HCT116 (cell line): ENCODE data around the gene NOX4. TPM values are rescaled to one million over a fixed set of nuclear protein-coding genes. Genes with fewer than 3 reads are reported as not detected.

Experiments
- ATAC-seq: fragments of 200-7000 bp; cut with Tn5 transposase; 2 replicates; pipeline ENCODE4 v1.9.1; 2020; ENCODE audit warnings: mild to moderate bottlenecking, moderate library complexity
- BruUV-seq: library from RNA; stranded (reverse); fragments of 400-500 nt; replicated peaks from 2 replicates; lab custom pipeline; 2021; lab: Mats Ljungman, UMichigan
- CTCF ChIA-PET: fragments of 300-600 bp; sonication (Branson Sonifier 250); formaldehyde crosslinking; loops from one replicate; lab custom pipeline; 2021; ENCODE audit warnings: antibody characterized with exemption; lab: Charles Lee
- POLR2A ChIA-PET: fragments of 300-600, 350-600 bp; sonication (Branson Sonifier 250); formaldehyde crosslinking; loops from one replicate; lab custom pipeline; 2021; ENCODE audit warnings: antibody characterized with exemption; lab: Charles Lee
- RAD21 ChIA-PET, 2 experiments: fragments of 300-600 bp; sonication (Branson Sonifier 250); formaldehyde crosslinking; loops; one replicate each; lab custom pipeline; 2023; ENCODE audit warnings: low total read pairs in 2 of 2; ENCODE audit not compliant: uncharacterized antibody in 2 of 2, unreplicated experiment in 2 of 2, low non-redundant PET in 1 of 2; lab: Charles Lee
- DNase-seq: peaks from one replicate; pipeline ENCODE4 v3.0.0-alpha.2; 2010; ENCODE audit warnings: low read depth, low spot score
- H2AFZ ChIP-seq: fragments of 200-600 bp; shearing (Covaris generic), sonication (generic); 2 replicates; pipeline ENCODE4 v1.6.1; 2017; ENCODE audit warnings: low read depth, mixed run types, mixed read lengths, antibody characterized with exemption, low read length; ENCODE audit not compliant: poor library complexity, severe bottlenecking
- H3K27ac ChIP-seq: 2 replicates; pipeline ENCODE4 v1.5.1; 2012; ENCODE audit warnings: low read depth, low read length
- H3K27me3 ChIP-seq: fragments of 200-600 bp; sonication (generic); 2 replicates; pipeline ENCODE4 v1.6.1; 2016; ENCODE audit warnings: mixed run types, low read length, mixed read lengths; ENCODE audit not compliant: insufficient read depth
- H3K36me3 ChIP-seq, 2 experiments: fragments of 200-500 bp in 1 of 2; fragments of 200-600 bp in 1 of 2; sonication (Bioruptor generic) in 1 of 2; sonication (generic) in 1 of 2; 2 replicates each; pipeline versions ENCODE4 v1.5.1 to v1.6.1; 2014 to 2016; ENCODE audit warnings: low read length in 2 of 2, inconsistent platforms in 1 of 2, mixed read lengths in 1 of 2, mixed run types in 1 of 2; ENCODE audit not compliant: insufficient read depth in 2 of 2, control insufficient read depth in 1 of 2
- H3K4me1 ChIP-seq, 2 experiments: fragments of 200-600 bp in 1 of 2; sonication (generic) in 1 of 2; 2 replicates each; pipeline versions ENCODE4 v1.5.1 to v1.6.1; 2012 to 2017; ENCODE audit warnings: low read length in 2 of 2, inconsistent platforms in 1 of 2, mild to moderate bottlenecking in 1 of 2, mixed read lengths in 1 of 2, mixed run types in 1 of 2, moderate library complexity in 1 of 2; ENCODE audit not compliant: insufficient read depth in 2 of 2, control insufficient read depth in 1 of 2
- H3K4me2 ChIP-seq: fragments of 200-600 bp; sonication (generic); 2 replicates; pipeline ENCODE4 v1.6.1; 2017; ENCODE audit warnings: mixed run types, low read length, mixed read lengths
- H3K4me3 ChIP-seq, 2 experiments: fragments of 200-600 bp in 1 of 2; sonication (generic) in 1 of 2; replicated peaks in 1 of 2; 2 replicates each; pipeline ENCODE4 v1.5.1; 2011 to 2016; ENCODE audit warnings: low read length in 2 of 2, control low read depth in 1 of 2, low read depth in 1 of 2, mild to moderate bottlenecking in 1 of 2, mixed read lengths in 1 of 2, mixed run types in 1 of 2
- H3K79me2 ChIP-seq: fragments of 200-600 bp; sonication (generic); 2 replicates; pipeline ENCODE4 v1.6.1; 2017; ENCODE audit warnings: mild to moderate bottlenecking, mixed run types, low read length, moderate library complexity, mixed read lengths; ENCODE audit not compliant: insufficient read depth
- H3K9ac ChIP-seq: fragments of 200-600 bp; sonication (generic); 2 replicates; pipeline ENCODE4 v1.6.1; 2016; ENCODE audit warnings: low read length, mixed read lengths
- H3K9me2 ChIP-seq: fragments of 200-600 bp; sonication (generic), shearing (Covaris generic); 2 replicates; pipeline ENCODE4 v1.6.1; 2017; ENCODE audit warnings: mixed run types, mild to moderate bottlenecking, moderate library complexity; ENCODE audit not compliant: insufficient read depth
- H3K9me3 ChIP-seq, 2 experiments: fragments of 200-500 bp in 1 of 2; fragments of 200-600 bp in 1 of 2; sonication (Bioruptor generic) in 1 of 2; sonication (generic) in 1 of 2; 2 replicates each; pipeline ENCODE4 v1.6.1; 2014 to 2017; ENCODE audit warnings: low read length in 2 of 2, mixed read lengths in 2 of 2, inconsistent platforms in 1 of 2, low read depth in 1 of 2, mild to moderate bottlenecking in 1 of 2, mixed run types in 1 of 2, moderate library complexity in 1 of 2; ENCODE audit not compliant: control insufficient read depth in 1 of 2, insufficient read depth in 1 of 2
- H4K20me1 ChIP-seq: fragments of 200-600 bp; sonication (generic), shearing (Covaris generic); 2 replicates; pipeline ENCODE4 v1.6.1; 2017; ENCODE audit warnings: mixed run types, mild to moderate bottlenecking, moderate library complexity; ENCODE audit not compliant: insufficient read depth
- CBX3 ChIP-seq: IDR thresholded peaks from 2 replicates; pipeline ENCODE4 v1.6.1; 2012; ENCODE audit warnings: low read depth
- CEBPB ChIP-seq: IDR thresholded peaks from 2 replicates; pipeline ENCODE4 v1.6.1; 2012; ENCODE audit warnings: low read depth
- EGR1 ChIP-seq: IDR thresholded peaks from 2 replicates; pipeline ENCODE4 v1.6.1; 2012; ENCODE audit warnings: low read depth
- EZH2 ChIP-seq: fragments of 200-600 bp; sonication (generic); IDR thresholded peaks from 2 replicates; pipeline ENCODE4 v1.6.1; 2017; ENCODE audit warnings: antibody characterized with exemption, mixed run types
- EZH2phosphoT487 ChIP-seq: fragments of 200-600 bp; IDR thresholded peaks from 2 replicates; pipeline ENCODE4 v1.6.1; 2018; ENCODE audit warnings: antibody characterized with exemption, borderline replicate concordance
- FOSL1 ChIP-seq: IDR thresholded peaks from 2 replicates; pipeline ENCODE4 v1.6.1; 2012; ENCODE audit warnings: low read depth
- JUND ChIP-seq: IDR thresholded peaks from 2 replicates; pipeline ENCODE4 v1.6.1; 2012
- POLR2A ChIP-seq: IDR thresholded peaks from 2 replicates; pipeline ENCODE4 v1.7.0; 2011; ENCODE audit warnings: borderline replicate concordance; ENCODE audit not compliant: insufficient read depth, insufficient read length; ENCODE audit errors: extremely low read depth
- RAD21 ChIP-seq: IDR thresholded peaks from 2 replicates; pipeline ENCODE4 v1.6.1; 2012; ENCODE audit warnings: low read depth, mild to moderate bottlenecking
- SRF ChIP-seq: IDR thresholded peaks from 2 replicates; pipeline ENCODE4 v1.6.1; 2012; ENCODE audit warnings: low read depth
- YY1 ChIP-seq: IDR thresholded peaks from 2 replicates; pipeline ENCODE4 v1.6.1; 2011; ENCODE audit warnings: low read length, low read depth, moderate library complexity, mild to moderate bottlenecking; ENCODE audit not compliant: insufficient replicate concordance; ENCODE audit errors: extremely low read depth
- ZNF274 ChIP-seq: fragments of 200-500 bp; sonication (Bioruptor generic); IDR thresholded peaks from 2 replicates; pipeline ENCODE4 v1.6.1; 2014; ENCODE audit warnings: mild to moderate bottlenecking, low read depth, low read length, inconsistent platforms
- intact Hi-C: fragments of 100-400 bp; cut with micrococcal nuclease; formaldehyde crosslinking; loops from 2 replicates; pipeline ENCODE4 v1.10.0; 2022
- total RNA-seq: library from RNA; stranded (reverse); gene quantifications from one replicate; pipeline ENCODE4 v1.2.1, GENCODE V29; 2021; ENCODE audit not compliant: unreplicated experiment
- TF ChIP-seq, protein P1 (sequence below), 3 experiments: fragments of 200-600 bp in 1 of 3; sonication (generic) in 1 of 3; IDR thresholded peaks in 2 of 3; conservative IDR thresholded peaks in 1 of 3; 2 replicates each; pipeline ENCODE4 v1.5.1; 2012 to 2017; ENCODE audit warnings: low read depth in 2 of 3, low read length in 2 of 3, antibody characterized with exemption in 1 of 3, borderline replicate concordance in 1 of 3, control low read depth in 1 of 3, mild to moderate bottlenecking in 1 of 3, mixed read lengths in 1 of 3, mixed run types in 1 of 3, moderate library complexity in 1 of 3; ENCODE audit not compliant: insufficient read depth in 1 of 3
- TF ChIP-seq, protein P2 (sequence below): IDR thresholded peaks from 2 replicates; pipeline ENCODE4 v1.6.1; 2012
- TF ChIP-seq, protein P3 (sequence below): IDR thresholded peaks from 2 replicates; pipeline ENCODE4 v1.6.1; 2012; ENCODE audit warnings: low read depth
- TF ChIP-seq, protein P4 (sequence below): IDR thresholded peaks from 2 replicates; pipeline ENCODE4 v1.6.1; 2011; ENCODE audit warnings: mild to moderate bottlenecking, low read length, moderate library complexity; ENCODE audit not compliant: insufficient replicate concordance; ENCODE audit errors: extremely low read depth

NOX4 gene
- total RNA-seq, 1 experiment from 2014 or later = not detected

DNA sequence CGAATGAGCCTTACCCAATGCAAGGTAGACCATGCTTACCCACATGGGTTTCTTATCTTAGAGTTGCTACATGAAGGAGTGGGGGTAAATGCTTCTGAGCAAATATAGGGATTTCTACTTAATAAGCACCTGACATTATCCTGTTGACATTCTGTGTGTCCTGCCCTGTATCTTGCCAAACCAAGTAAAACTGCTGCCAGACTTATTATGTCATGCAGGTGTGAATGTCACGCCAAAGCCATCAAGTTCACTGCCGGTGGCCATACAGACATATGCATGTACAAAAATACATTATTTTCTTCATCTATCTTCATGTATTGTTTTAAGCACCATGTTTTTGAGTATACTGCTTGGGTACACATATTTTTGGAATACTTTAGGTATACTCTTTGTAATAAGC is 70.2 kb downstream of the NOX4 start:
- intact Hi-C loops = no loop called here
- ATAC-seq = no peak

More for the DNA sequence above, 70.2 kb downstream of the NOX4 start:
- no peaks in the 10 kb centered on the region for H3K36me3 ChIP-seq
- H3K79me2 ChIP-seq = no peaks in the 10 kb centered on the region
- H3K4me3 ChIP-seq = no peak overlapping the region
- no TSS peak for BruUV-seq
- no peaks in the 10 kb centered on the region for H3K4me1 ChIP-seq
- CTCF ChIA-PET = no interaction called here
- H4K20me1 ChIP-seq = no peaks in the 10 kb centered on the region
- no peak overlapping the region for H3K4me2 ChIP-seq
- H2AFZ ChIP-seq = no peak overlapping the region
- RAD21 ChIA-PET = no interaction called here
- no peaks in the 10 kb centered on the region for H3K9me3 ChIP-seq
- H3K9ac ChIP-seq = no peak overlapping the region
- 0 out of 2 replicates have a peak, but pooled peaks cover 5% of the 10 kb centered on the region for H3K27me3 ChIP-seq
- no peak for TF ChIP-seq FOSL1
- TF ChIP-seq POLR2A = no peak
- TF ChIP-seq YY1 = no peak
- TF ChIP-seq RAD21 = no peak
- no peak for TF ChIP-seq EZH2
- no peak for TF ChIP-seq ZNF274
- TF ChIP-seq, protein P1, sequence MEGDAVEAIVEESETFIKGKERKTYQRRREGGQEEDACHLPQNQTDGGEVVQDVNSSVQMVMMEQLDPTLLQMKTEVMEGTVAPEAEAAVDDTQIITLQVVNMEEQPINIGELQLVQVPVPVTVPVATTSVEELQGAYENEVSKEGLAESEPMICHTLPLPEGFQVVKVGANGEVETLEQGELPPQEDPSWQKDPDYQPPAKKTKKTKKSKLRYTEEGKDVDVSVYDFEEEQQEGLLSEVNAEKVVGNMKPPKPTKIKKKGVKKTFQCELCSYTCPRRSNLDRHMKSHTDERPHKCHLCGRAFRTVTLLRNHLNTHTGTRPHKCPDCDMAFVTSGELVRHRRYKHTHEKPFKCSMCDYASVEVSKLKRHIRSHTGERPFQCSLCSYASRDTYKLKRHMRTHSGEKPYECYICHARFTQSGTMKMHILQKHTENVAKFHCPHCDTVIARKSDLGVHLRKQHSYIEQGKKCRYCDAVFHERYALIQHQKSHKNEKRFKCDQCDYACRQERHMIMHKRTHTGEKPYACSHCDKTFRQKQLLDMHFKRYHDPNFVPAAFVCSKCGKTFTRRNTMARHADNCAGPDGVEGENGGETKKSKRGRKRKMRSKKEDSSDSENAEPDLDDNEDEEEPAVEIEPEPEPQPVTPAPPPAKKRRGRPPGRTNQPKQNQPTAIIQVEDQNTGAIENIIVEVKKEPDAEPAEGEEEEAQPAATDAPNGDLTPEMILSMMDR (IDR thresholded peaks at IDR 0.05 in 2 of 3, conservative IDR thresholded peaks at IDR 0.05 in 1 of 3; ENCODE audit: borderline replicate concordance in 1 of 3, insufficient read depth in 1 of 3, low read depth in 2 of 3, low read length in 2 of 3) = no peak
- TF ChIP-seq SRF = no peak
- no peak for TF ChIP-seq CEBPB
- TF ChIP-seq EGR1 = no peak
- TF ChIP-seq CBX3 = no peak
- TF ChIP-seq JUND = no peak
- TF ChIP-seq, protein P2, sequence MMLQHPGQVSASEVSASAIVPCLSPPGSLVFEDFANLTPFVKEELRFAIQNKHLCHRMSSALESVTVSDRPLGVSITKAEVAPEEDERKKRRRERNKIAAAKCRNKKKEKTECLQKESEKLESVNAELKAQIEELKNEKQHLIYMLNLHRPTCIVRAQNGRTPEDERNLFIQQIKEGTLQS = no peak
- TF ChIP-seq, protein P3, sequence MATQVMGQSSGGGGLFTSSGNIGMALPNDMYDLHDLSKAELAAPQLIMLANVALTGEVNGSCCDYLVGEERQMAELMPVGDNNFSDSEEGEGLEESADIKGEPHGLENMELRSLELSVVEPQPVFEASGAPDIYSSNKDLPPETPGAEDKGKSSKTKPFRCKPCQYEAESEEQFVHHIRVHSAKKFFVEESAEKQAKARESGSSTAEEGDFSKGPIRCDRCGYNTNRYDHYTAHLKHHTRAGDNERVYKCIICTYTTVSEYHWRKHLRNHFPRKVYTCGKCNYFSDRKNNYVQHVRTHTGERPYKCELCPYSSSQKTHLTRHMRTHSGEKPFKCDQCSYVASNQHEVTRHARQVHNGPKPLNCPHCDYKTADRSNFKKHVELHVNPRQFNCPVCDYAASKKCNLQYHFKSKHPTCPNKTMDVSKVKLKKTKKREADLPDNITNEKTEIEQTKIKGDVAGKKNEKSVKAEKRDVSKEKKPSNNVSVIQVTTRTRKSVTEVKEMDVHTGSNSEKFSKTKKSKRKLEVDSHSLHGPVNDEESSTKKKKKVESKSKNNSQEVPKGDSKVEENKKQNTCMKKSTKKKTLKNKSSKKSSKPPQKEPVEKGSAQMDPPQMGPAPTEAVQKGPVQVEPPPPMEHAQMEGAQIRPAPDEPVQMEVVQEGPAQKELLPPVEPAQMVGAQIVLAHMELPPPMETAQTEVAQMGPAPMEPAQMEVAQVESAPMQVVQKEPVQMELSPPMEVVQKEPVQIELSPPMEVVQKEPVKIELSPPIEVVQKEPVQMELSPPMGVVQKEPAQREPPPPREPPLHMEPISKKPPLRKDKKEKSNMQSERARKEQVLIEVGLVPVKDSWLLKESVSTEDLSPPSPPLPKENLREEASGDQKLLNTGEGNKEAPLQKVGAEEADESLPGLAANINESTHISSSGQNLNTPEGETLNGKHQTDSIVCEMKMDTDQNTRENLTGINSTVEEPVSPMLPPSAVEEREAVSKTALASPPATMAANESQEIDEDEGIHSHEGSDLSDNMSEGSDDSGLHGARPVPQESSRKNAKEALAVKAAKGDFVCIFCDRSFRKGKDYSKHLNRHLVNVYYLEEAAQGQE = no peak
- TF ChIP-seq, protein P4, sequence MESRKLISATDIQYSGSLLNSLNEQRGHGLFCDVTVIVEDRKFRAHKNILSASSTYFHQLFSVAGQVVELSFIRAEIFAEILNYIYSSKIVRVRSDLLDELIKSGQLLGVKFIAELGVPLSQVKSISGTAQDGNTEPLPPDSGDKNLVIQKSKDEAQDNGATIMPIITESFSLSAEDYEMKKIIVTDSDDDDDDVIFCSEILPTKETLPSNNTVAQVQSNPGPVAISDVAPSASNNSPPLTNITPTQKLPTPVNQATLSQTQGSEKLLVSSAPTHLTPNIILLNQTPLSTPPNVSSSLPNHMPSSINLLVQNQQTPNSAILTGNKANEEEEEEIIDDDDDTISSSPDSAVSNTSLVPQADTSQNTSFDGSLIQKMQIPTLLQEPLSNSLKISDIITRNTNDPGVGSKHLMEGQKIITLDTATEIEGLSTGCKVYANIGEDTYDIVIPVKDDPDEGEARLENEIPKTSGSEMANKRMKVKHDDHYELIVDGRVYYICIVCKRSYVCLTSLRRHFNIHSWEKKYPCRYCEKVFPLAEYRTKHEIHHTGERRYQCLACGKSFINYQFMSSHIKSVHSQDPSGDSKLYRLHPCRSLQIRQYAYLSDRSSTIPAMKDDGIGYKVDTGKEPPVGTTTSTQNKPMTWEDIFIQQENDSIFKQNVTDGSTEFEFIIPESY = no peak
- no peak for TF ChIP-seq EZH2phosphoT487
- H3K9me2 ChIP-seq = no peaks in the 10 kb centered on the region; the same call in 1 of the 2 replicates
- POLR2A ChIA-PET = no interaction called here
- H3K27ac ChIP-seq = no peak overlapping the region
- no peak for DNase-seq
